Measurements from ENCODE around the gene PRKAA2. TPM values are rescaled to one million over a fixed set of nuclear protein-coding genes. Genes with fewer than 3 reads are reported as not detected.

Gene PRKAA2
- total and polyA plus RNA-seq, 2 of the 13 experiments (the other 11 are each of a cell fraction or from before 2014, with no cell fraction given): 6.0 to 7.5 TPM

GRCh38 chr1:56645677-56646305, 677 bp downstream of the PRKAA2 start (continued):
- TF ChIP-seq, protein P1, sequence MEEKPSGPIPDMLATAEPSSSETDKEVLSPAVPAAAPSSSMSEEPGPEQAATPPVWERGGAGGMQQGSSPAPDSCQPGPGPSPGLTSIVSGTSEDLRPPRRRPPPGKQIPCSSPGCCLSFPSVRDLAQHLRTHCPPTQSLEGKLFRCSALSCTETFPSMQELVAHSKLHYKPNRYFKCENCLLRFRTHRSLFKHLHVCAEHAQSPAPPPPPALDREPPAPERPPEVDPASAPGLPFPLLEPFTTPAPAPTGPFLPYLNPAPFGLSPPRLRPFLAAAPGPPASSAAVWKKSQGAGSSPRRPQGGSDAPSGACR (CRISPR knock-in tag; IDR thresholded peaks at IDR 0.05): no peak
- TF ChIP-seq NFATC3 (CRISPR knock-in tag; IDR thresholded peaks at IDR 0.05): no peak
- TF ChIP-seq U2AF1 (optimal IDR thresholded peaks at IDR 0.05; ENCODE audit: low read depth, low read length): no peak
- TF ChIP-seq, protein P2, sequence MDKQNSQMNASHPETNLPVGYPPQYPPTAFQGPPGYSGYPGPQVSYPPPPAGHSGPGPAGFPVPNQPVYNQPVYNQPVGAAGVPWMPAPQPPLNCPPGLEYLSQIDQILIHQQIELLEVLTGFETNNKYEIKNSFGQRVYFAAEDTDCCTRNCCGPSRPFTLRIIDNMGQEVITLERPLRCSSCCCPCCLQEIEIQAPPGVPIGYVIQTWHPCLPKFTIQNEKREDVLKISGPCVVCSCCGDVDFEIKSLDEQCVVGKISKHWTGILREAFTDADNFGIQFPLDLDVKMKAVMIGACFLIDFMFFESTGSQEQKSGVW (CRISPR knock-in tag; IDR thresholded peaks at IDR 0.05; ENCODE audit: borderline replicate concordance): no peak
- no peak for TF ChIP-seq KAT7 (CRISPR knock-in tag; IDR thresholded peaks at IDR 0.05; ENCODE audit: borderline replicate concordance)
- no peak for TF ChIP-seq DNMT3B (CRISPR knock-in tag; conservative IDR thresholded peaks at IDR 0.05)
- TF ChIP-seq ZNF460 (CRISPR knock-in tag; IDR thresholded peaks at IDR 0.05; ENCODE audit: borderline replicate concordance): no peak
- TF ChIP-seq, protein P3, sequence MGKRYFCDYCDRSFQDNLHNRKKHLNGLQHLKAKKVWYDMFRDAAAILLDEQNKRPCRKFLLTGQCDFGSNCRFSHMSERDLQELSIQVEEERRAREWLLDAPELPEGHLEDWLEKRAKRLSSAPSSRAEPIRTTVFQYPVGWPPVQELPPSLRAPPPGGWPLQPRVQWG (CRISPR knock-in tag; IDR thresholded peaks at IDR 0.05; ENCODE audit: borderline replicate concordance, low read depth): no peak
- TF ChIP-seq ZBTB8A (CRISPR knock-in tag; IDR thresholded peaks at IDR 0.05; ENCODE audit: borderline replicate concordance, low read depth): no peak
- TF ChIP-seq BRF2 (CRISPR knock-in tag; IDR thresholded peaks at IDR 0.05): no peak

All from HepG2 (cell line).